ENCODE measurements around the gene RTN4R. TPM values are rescaled to one million over a fixed set of nuclear protein-coding genes. Genes with fewer than 3 reads are reported as not detected.

Gene RTN4R
- total RNA-seq, 1 experiment from 2014 or later: 16.3 TPM

DNA sequence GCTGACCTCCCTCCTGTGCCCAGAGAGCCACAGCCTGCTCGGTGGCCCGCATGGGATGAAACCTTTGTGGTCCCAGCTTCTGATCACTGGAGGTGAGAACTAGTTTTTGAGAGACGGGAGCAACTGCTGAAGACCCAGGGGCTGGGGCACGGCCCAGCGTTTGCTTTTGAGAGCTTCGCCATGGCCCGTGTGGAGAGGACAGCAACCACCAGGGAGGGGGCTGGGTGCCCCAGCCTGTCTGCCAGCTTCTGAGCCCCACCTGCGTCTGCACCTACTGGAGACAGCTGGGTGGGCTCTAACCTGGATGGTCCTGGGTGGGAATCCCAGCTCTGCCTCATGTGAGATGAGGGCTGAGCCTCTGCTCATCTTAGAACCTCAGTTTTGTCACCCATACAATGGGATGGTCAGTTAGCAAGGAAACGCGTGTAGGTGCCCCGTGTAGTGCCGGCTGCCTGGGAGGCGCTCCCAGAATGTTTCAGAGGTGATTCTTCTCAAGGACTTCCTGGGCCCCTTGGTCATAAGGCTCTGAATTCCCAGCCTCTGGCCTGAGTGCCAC lies 66.2 kb downstream of the RTN4R start:
- ChIA-PET CTCF (interaction anchor here (0.6 kb wide), 1 partner anchor 35 kb away, joined by 3 read pairs; no protein-coding TSS in a partner anchor), POLR2A (no interaction called here)
- no peak for ATAC-seq
- DNase-seq (ENCODE audit: low read depth, low spot score): no peak
- Histone ChIP-seq H3K4me1 (ENCODE audit: control insufficient read depth, insufficient read depth, low read length) (peaks cover 7% of the 10 kb centered on the region), H3K27me3 (ENCODE audit: control insufficient read depth, insufficient read depth, low read length) (no peaks in the 10 kb centered on the region), H3K9me3 (ENCODE audit: control insufficient read depth, insufficient read depth, low read depth, low read length) (no peaks in the 10 kb centered on the region), H3K27ac (ENCODE audit: low read length) (no peak overlapping the region), H3K4me3 (ENCODE audit: low read depth in 2 of 2, low read length in 2 of 2) (no peak overlapping the region), H3K36me3 (ENCODE audit: control insufficient read depth, insufficient read depth, low read length) (no peaks in the 10 kb centered on the region; the same call in 1 of the 2 replicates)
- TF ChIP-seq POLR2AphosphoS5 (IDR thresholded peaks at IDR 0.05; ENCODE audit: low read depth, low read length): no peak
- no peak for TF ChIP-seq TCF7L2 (IDR thresholded peaks at IDR 0.05; ENCODE audit: low read depth, low read length)
- TF ChIP-seq, protein P1, sequence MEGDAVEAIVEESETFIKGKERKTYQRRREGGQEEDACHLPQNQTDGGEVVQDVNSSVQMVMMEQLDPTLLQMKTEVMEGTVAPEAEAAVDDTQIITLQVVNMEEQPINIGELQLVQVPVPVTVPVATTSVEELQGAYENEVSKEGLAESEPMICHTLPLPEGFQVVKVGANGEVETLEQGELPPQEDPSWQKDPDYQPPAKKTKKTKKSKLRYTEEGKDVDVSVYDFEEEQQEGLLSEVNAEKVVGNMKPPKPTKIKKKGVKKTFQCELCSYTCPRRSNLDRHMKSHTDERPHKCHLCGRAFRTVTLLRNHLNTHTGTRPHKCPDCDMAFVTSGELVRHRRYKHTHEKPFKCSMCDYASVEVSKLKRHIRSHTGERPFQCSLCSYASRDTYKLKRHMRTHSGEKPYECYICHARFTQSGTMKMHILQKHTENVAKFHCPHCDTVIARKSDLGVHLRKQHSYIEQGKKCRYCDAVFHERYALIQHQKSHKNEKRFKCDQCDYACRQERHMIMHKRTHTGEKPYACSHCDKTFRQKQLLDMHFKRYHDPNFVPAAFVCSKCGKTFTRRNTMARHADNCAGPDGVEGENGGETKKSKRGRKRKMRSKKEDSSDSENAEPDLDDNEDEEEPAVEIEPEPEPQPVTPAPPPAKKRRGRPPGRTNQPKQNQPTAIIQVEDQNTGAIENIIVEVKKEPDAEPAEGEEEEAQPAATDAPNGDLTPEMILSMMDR (IDR thresholded peaks at IDR 0.05): no peak
- TF ChIP-seq, protein P2, sequence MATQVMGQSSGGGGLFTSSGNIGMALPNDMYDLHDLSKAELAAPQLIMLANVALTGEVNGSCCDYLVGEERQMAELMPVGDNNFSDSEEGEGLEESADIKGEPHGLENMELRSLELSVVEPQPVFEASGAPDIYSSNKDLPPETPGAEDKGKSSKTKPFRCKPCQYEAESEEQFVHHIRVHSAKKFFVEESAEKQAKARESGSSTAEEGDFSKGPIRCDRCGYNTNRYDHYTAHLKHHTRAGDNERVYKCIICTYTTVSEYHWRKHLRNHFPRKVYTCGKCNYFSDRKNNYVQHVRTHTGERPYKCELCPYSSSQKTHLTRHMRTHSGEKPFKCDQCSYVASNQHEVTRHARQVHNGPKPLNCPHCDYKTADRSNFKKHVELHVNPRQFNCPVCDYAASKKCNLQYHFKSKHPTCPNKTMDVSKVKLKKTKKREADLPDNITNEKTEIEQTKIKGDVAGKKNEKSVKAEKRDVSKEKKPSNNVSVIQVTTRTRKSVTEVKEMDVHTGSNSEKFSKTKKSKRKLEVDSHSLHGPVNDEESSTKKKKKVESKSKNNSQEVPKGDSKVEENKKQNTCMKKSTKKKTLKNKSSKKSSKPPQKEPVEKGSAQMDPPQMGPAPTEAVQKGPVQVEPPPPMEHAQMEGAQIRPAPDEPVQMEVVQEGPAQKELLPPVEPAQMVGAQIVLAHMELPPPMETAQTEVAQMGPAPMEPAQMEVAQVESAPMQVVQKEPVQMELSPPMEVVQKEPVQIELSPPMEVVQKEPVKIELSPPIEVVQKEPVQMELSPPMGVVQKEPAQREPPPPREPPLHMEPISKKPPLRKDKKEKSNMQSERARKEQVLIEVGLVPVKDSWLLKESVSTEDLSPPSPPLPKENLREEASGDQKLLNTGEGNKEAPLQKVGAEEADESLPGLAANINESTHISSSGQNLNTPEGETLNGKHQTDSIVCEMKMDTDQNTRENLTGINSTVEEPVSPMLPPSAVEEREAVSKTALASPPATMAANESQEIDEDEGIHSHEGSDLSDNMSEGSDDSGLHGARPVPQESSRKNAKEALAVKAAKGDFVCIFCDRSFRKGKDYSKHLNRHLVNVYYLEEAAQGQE (IDR thresholded peaks at IDR 0.05; ENCODE audit: insufficient read depth in 1 of 2, low read depth in 2 of 2, low read length in 1 of 2): no peak
- no peak for TF ChIP-seq SIN3A (IDR thresholded peaks at IDR 0.05; ENCODE audit: borderline replicate concordance, insufficient read depth, low read depth, low read length)
- intact Hi-C loops (cut with micrococcal nuclease; ENCODE audit: unreplicated experiment) (no loop called here), in situ Hi-C loops (cut with HindIII; ENCODE audit: low pct_unique_long_range_greater_than_20kb, low sequenced_read_pairs) (no loop called here)
- BruUV-seq (replicated peaks): no TSS peak

DNA sequence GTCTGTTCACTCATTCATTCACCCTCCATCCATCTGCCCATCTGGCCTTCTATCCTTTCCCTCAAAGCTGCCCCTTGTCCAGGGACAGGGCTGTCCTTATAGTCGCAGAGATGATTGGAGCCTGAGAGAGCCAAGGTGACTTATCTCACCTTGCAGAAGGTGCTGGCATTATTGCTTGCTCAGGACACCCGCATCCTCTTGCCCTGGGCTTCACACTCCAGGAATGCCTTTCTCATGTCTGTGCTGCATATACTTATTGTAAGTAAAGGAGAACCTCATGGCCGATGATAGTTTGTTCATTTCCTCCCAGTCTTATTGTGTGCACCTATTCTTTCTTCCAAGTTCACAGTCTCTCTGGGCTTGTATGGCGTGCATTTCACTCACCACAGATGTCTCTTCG lies 68.2 kb downstream of the RTN4R start:
- Histone ChIP-seq H3K4me1 (ENCODE audit: control insufficient read depth, insufficient read depth, low read length) (no peaks in the 10 kb centered on the region), H3K9me3 (ENCODE audit: control insufficient read depth, insufficient read depth, low read depth, low read length) (no peaks in the 10 kb centered on the region), H3K27me3 (ENCODE audit: control insufficient read depth, insufficient read depth, low read length) (no peaks in the 10 kb centered on the region), H3K27ac (ENCODE audit: low read length) (no peak overlapping the region), H3K36me3 (ENCODE audit: control insufficient read depth, insufficient read depth, low read length) (no peaks in the 10 kb centered on the region), H3K4me3 (ENCODE audit: low read depth in 2 of 2, low read length in 2 of 2) (no peak overlapping the region)
- BruUV-seq (replicated peaks): no TSS peak
- in situ Hi-C loops (cut with HindIII; ENCODE audit: low pct_unique_long_range_greater_than_20kb, low sequenced_read_pairs) (no loop called here), intact Hi-C loops (cut with micrococcal nuclease; ENCODE audit: unreplicated experiment) (no loop called here)
- no peak for TF ChIP-seq POLR2AphosphoS5 (IDR thresholded peaks at IDR 0.05; ENCODE audit: low read depth, low read length)
- TF ChIP-seq, protein P2 (IDR thresholded peaks at IDR 0.05; ENCODE audit: insufficient read depth in 1 of 2, low read depth in 2 of 2, low read length in 1 of 2): no peak
- TF ChIP-seq SIN3A (IDR thresholded peaks at IDR 0.05; ENCODE audit: borderline replicate concordance, insufficient read depth, low read depth, low read length): no peak
- no peak for TF ChIP-seq TCF7L2 (IDR thresholded peaks at IDR 0.05; ENCODE audit: low read depth, low read length)
- ATAC-seq: no peak
- ChIA-PET POLR2A (no interaction called here), CTCF (no interaction called here)
- DNase-seq (ENCODE audit: low read depth, low spot score): no peak

Data from Panc1 (cell line).